Measurements from ENCODE around the gene CDC14A.

GRCh38 chr1:100535264-100535663, 183.0 kb downstream of the CDC14A start:
- TF ChIP-seq, protein P1, sequence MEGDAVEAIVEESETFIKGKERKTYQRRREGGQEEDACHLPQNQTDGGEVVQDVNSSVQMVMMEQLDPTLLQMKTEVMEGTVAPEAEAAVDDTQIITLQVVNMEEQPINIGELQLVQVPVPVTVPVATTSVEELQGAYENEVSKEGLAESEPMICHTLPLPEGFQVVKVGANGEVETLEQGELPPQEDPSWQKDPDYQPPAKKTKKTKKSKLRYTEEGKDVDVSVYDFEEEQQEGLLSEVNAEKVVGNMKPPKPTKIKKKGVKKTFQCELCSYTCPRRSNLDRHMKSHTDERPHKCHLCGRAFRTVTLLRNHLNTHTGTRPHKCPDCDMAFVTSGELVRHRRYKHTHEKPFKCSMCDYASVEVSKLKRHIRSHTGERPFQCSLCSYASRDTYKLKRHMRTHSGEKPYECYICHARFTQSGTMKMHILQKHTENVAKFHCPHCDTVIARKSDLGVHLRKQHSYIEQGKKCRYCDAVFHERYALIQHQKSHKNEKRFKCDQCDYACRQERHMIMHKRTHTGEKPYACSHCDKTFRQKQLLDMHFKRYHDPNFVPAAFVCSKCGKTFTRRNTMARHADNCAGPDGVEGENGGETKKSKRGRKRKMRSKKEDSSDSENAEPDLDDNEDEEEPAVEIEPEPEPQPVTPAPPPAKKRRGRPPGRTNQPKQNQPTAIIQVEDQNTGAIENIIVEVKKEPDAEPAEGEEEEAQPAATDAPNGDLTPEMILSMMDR (conservative IDR thresholded peaks at IDR 0.05; ENCODE audit: low read depth, low read length), result no peak
- TF ChIP-seq EZH2 (IDR thresholded peaks at IDR 0.05; ENCODE audit: low read length, unreplicated experiment), result no peak
